Mesendoderm (in vitro differentiated cells): ENCODE data around the gene ATF1.

Source experiments
- DNase-seq: peaks from one replicate; pipeline ENCODE4 v3.0.0; 2013
- H2AK5ac ChIP-seq: 2 replicates; pipeline ENCODE4 v1.6.1; 2013; ENCODE audit warnings: low read length, inconsistent platforms
- H2BK120ac ChIP-seq: 2 replicates; pipeline ENCODE4 v1.6.1; 2013; ENCODE audit warnings: low read depth, mild to moderate bottlenecking, low read length, moderate library complexity, mixed read lengths
- H2BK15ac ChIP-seq: replicated peaks from 2 replicates; pipeline ENCODE4 v1.6.1; 2013; ENCODE audit warnings: low read depth, mild to moderate bottlenecking, moderate library complexity
- H2BK5ac ChIP-seq: 2 replicates; pipeline ENCODE4 v1.6.1; 2013; ENCODE audit warnings: low read length, inconsistent platforms
- H3K18ac ChIP-seq: 2 replicates; pipeline ENCODE4 v1.6.1; 2013; ENCODE audit warnings: mild to moderate bottlenecking, low read length, mixed read lengths
- H3K23ac ChIP-seq: one replicate; pipeline ENCODE4 v1.6.1; 2013; ENCODE audit warnings: low read length
- H3K27ac ChIP-seq: 2 replicates; pipeline ENCODE4 v1.5.1; 2013; ENCODE audit warnings: low read depth, mild to moderate bottlenecking, inconsistent platforms, low read length, moderate library complexity
- H3K27me3 ChIP-seq: 2 replicates; pipeline ENCODE4 v1.6.1; 2013; ENCODE audit warnings: low read length, control low read depth, mild to moderate bottlenecking, inconsistent platforms; ENCODE audit not compliant: insufficient read depth, poor library complexity
- H3K36me3 ChIP-seq: 2 replicates; pipeline ENCODE4 v1.6.1; 2013; ENCODE audit warnings: low read length, inconsistent platforms; ENCODE audit not compliant: control insufficient read depth, insufficient read depth
- H3K4ac ChIP-seq: one replicate; pipeline ENCODE4 v1.6.1; 2013; ENCODE audit warnings: low read depth, mild to moderate bottlenecking, low read length, moderate library complexity
- H3K4me1 ChIP-seq: 2 replicates; pipeline ENCODE4 v1.6.1; 2013; ENCODE audit warnings: low read depth, low read length, inconsistent platforms; ENCODE audit not compliant: control insufficient read depth
- H3K4me2 ChIP-seq: 2 replicates; pipeline ENCODE4 v1.6.1; 2013; ENCODE audit warnings: low read length
- H3K4me3 ChIP-seq: 2 replicates; pipeline ENCODE4 v1.5.1; 2013; ENCODE audit warnings: mild to moderate bottlenecking, low read length
- H3K56ac ChIP-seq: one replicate; pipeline ENCODE4 v1.6.1; 2013; ENCODE audit warnings: low read length
- H3K79me1 ChIP-seq: 2 replicates; pipeline ENCODE4 v1.6.1; 2013; ENCODE audit warnings: low read length, inconsistent platforms
- H3K79me2 ChIP-seq: 2 replicates; pipeline ENCODE4 v1.6.1; 2013; ENCODE audit warnings: mild to moderate bottlenecking, low read length; ENCODE audit not compliant: control insufficient read depth, insufficient read depth
- H3K9ac ChIP-seq: 2 replicates; pipeline ENCODE4 v1.6.1; 2013; ENCODE audit warnings: low read length, inconsistent platforms
- H4K5ac ChIP-seq: one replicate; pipeline ENCODE4 v1.6.1; 2013; ENCODE audit warnings: low read length
- H4K8ac ChIP-seq: one replicate; pipeline ENCODE4 v1.6.1; 2013; ENCODE audit warnings: low read depth, mild to moderate bottlenecking, control low read depth, low read length, moderate library complexity
- WGBS: extraction: QIAGEN DNeasy Blood & Tissue Kit; methylation state at CpG from one replicate; pipeline ENCODE4 v1.1.7; 2013; ENCODE audit warnings: low lambda C conversion rate, missing lambda C conversion rate; ENCODE audit not compliant: insufficient coverage; ENCODE audit errors: extremely low coverage; 5-methylcytosine and 5-hydroxymethylcytosine counted together

The ATF1 gene

GRCh38 chr12:50734409-50735263 lies 29.3 kb upstream of the ATF1 start:
- peak; percentile 63 for DNase-seq
- no peaks in the 10 kb centered on the region for H3K4me1 ChIP-seq
- no peak overlapping the region for H3K4me3 ChIP-seq
- no peak overlapping the region for H3K4me2 ChIP-seq
- H2BK120ac ChIP-seq: no peak overlapping the region
- H3K4ac ChIP-seq: no peak overlapping the region
- no peak overlapping the region for H3K18ac ChIP-seq
- H3K79me2 ChIP-seq: no peaks in the 10 kb centered on the region
- no peaks in the 10 kb centered on the region for H3K36me3 ChIP-seq
- H3K9ac ChIP-seq: no peak overlapping the region
- no peak overlapping the region for H3K23ac ChIP-seq
- no peak overlapping the region for H2BK5ac ChIP-seq
- H2AK5ac ChIP-seq: no peak overlapping the region
- no peaks in the 10 kb centered on the region for H3K27me3 ChIP-seq
- WGBS: no CpG with 5 or more reads among the region's 10 CpGs
- H4K8ac ChIP-seq: no peak overlapping the region
- no peak overlapping the region for H3K27ac ChIP-seq
- no peak overlapping the region for H4K5ac ChIP-seq
- no peak overlapping the region for H3K56ac ChIP-seq
- H3K79me1 ChIP-seq: no peaks in the 10 kb centered on the region
- H2BK15ac ChIP-seq: no peak overlapping the region

GRCh38 chr12:50739611-50740010 lies 24.3 kb upstream of the ATF1 start:
- Histone ChIP-seq H3K36me3 (peaks cover 1% of the 10 kb centered on the region), H3K4me2 (no peak overlapping the region), H3K79me1 (no peaks in the 10 kb centered on the region), H3K23ac (no peak overlapping the region), H4K5ac (no peak overlapping the region), H3K4ac (no peak overlapping the region), H2BK15ac (no peak overlapping the region), H3K79me2 (no peaks in the 10 kb centered on the region), H3K27ac (no peak overlapping the region), H3K27me3 (no peaks in the 10 kb centered on the region), H3K9ac (no peak overlapping the region), H3K18ac (no peak overlapping the region), H4K8ac (no peak overlapping the region), H3K56ac (no peak overlapping the region), H3K4me1 (no peaks in the 10 kb centered on the region), H2AK5ac (no peak overlapping the region), H2BK5ac (no peak overlapping the region), H2BK120ac (no peak overlapping the region), H3K4me3 (no peak overlapping the region)
- WGBS: no CpG with 5 or more reads among the region's 7 CpGs
- DNase-seq: no peak

GRCh38 chr12:50740307-50740706 lies 23.6 kb upstream of the ATF1 start:
- Histone ChIP-seq H4K5ac (no peak overlapping the region), H3K79me2 (no peaks in the 10 kb centered on the region), H3K36me3 (peaks cover 1% of the 10 kb centered on the region), H3K27ac (no peak overlapping the region), H2BK120ac (no peak overlapping the region), H2BK15ac (no peak overlapping the region), H3K18ac (no peak overlapping the region), H3K27me3 (no peaks in the 10 kb centered on the region), H3K79me1 (no peaks in the 10 kb centered on the region), H3K4me3 (no peak overlapping the region), H2AK5ac (no peak overlapping the region), H3K23ac (no peak overlapping the region), H3K4me2 (no peak overlapping the region), H3K4me1 (no peaks in the 10 kb centered on the region), H3K9ac (no peak overlapping the region), H2BK5ac (no peak overlapping the region), H3K56ac (no peak overlapping the region), H3K4ac (no peak overlapping the region), H4K8ac (no peak overlapping the region)
- no CpG with 5 or more reads among the region's 2 CpGs for WGBS
- no peak for DNase-seq

- no peak overlapping the region for H3K23ac ChIP-seq
- no peak overlapping the region for H3K27ac ChIP-seq
- no peaks in the 10 kb centered on the region for H3K79me1 ChIP-seq
- H2BK15ac ChIP-seq: no peak overlapping the region
- no peak overlapping the region for H4K8ac ChIP-seq
- no peak overlapping the region for H3K18ac ChIP-seq
- peaks cover 1% of the 10 kb centered on the region for H3K36me3 ChIP-seq
- no peaks in the 10 kb centered on the region for H3K4me1 ChIP-seq
- no peak overlapping the region for H3K56ac ChIP-seq
- H3K4ac ChIP-seq: no peak overlapping the region
- no peak overlapping the region for H2BK120ac ChIP-seq
- no peak for DNase-seq
- H3K4me3 ChIP-seq: no peak overlapping the region
- H3K79me2 ChIP-seq: no peaks in the 10 kb centered on the region
- H2AK5ac ChIP-seq: no peak overlapping the region
- H2BK5ac ChIP-seq: no peak overlapping the region
- H3K9ac ChIP-seq: no peak overlapping the region
- no peak overlapping the region for H4K5ac ChIP-seq
- H3K4me2 ChIP-seq: no peak overlapping the region
- no CpG with 5 or more reads among the region's 7 CpGs for WGBS
- H3K27me3 ChIP-seq: no peaks in the 10 kb centered on the region
These were observed 21.1 kb upstream of the ATF1 start for GRCh38 chr12:50742776-50743175.

GRCh38 chr12:50745861-50746260 lies 18.0 kb upstream of the ATF1 start:
- H3K4me1 ChIP-seq: no peaks in the 10 kb centered on the region
- no peak overlapping the region for H3K18ac ChIP-seq
- H3K79me1 ChIP-seq: no peaks in the 10 kb centered on the region
- H3K4me3 ChIP-seq: no peak overlapping the region
- H2BK15ac ChIP-seq: no peak overlapping the region
- no peaks in the 10 kb centered on the region for H3K79me2 ChIP-seq
- no CpG with 5 or more reads among the region's 4 CpGs for WGBS
- H3K27me3 ChIP-seq: no peaks in the 10 kb centered on the region
- no peak overlapping the region for H4K8ac ChIP-seq
- H4K5ac ChIP-seq: no peak overlapping the region
- no peak overlapping the region for H2BK5ac ChIP-seq
- no peak overlapping the region for H3K4ac ChIP-seq
- H3K56ac ChIP-seq: no peak overlapping the region
- H3K9ac ChIP-seq: no peak overlapping the region
- H2BK120ac ChIP-seq: no peak overlapping the region
- no peaks in the 10 kb centered on the region for H3K36me3 ChIP-seq
- no peak for DNase-seq
- no peak overlapping the region for H3K23ac ChIP-seq
- no peak overlapping the region for H3K4me2 ChIP-seq
- H3K27ac ChIP-seq: no peak overlapping the region
- H2AK5ac ChIP-seq: no peak overlapping the region

- Histone ChIP-seq H3K79me2 (no peaks in the 10 kb centered on the region), H3K18ac (no peak overlapping the region), H3K4me2 (no peak overlapping the region), H3K23ac (no peak overlapping the region), H3K27me3 (no peaks in the 10 kb centered on the region), H3K79me1 (no peaks in the 10 kb centered on the region), H3K9ac (no peak overlapping the region), H3K56ac (no peak overlapping the region), H2BK5ac (no peak overlapping the region), H3K4ac (peak overlapping the region; percentile 11), H3K36me3 (no peaks in the 10 kb centered on the region), H2BK15ac (no peak overlapping the region), H4K5ac (no peak overlapping the region), H3K27ac (no peak overlapping the region), H2AK5ac (no peak overlapping the region), H2BK120ac (no peak overlapping the region), H3K4me3 (no peak overlapping the region), H3K4me1 (no peaks in the 10 kb centered on the region), H4K8ac (no peak overlapping the region)
- no CpG with 5 or more reads among the region's 3 CpGs for whole genome bisulfite sequencing
- no peak for DNase-seq
These were observed 17.5 kb upstream of the ATF1 start for GRCh38 chr12:50746431-50746830.
